GM18526 (cell line): ENCODE data around the gene STARD10.

Experiments used
- POLR2A ChIP-seq: IDR thresholded peaks from 3 replicates; pipeline ENCODE4 v1.6.1; 2011; ENCODE audit not compliant: insufficient read length; ENCODE audit errors: extremely low read depth

The STARD10 gene

DNA sequence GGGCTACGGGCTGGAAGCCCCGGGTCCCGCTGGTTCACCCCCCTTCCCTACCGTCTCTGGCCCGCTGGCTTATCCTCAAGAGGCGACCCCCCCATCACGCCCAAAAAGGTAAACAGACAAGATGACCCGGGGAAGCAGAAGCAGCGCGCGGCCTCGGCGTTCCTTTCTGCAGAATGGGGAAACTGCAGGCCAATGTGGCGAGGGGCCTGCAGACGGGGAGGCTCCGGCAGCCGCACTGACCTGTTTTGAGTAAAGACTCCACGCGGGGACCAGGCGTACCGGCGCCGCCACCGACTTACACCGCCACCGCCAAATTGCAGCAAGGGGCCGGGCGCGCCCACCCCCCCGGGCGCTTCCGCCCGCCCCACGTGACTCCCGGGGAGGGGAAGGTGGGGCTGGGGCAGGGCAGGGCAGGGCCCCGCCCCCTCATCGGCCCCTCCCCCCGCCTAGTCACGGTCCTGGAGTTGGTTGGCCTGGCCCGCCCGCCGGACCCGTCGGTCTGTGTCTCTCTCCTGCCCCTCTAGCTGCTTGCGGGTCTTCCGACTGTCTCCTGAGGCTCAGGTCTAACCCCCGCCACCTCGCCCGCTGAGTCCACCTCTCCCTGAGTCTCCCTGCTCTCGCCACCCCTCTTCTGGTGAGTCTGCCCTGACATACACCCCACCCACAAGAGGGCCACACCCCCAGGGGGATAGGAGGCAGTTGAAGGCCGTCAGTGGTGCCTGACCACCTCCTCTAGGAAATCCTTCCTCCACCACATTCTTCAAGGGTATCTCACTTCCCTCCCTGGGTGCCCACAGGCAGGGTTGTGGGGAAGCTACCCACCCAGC lies 41.5 kb downstream of the STARD10 start, which contains the start of gene ARAP1:
Gene ARAP1 (minus strand): TSS at position 321 of the 827 bp plus-strand sequence. CDS start 25,280 bp downstream, outside the sequence.
- peak; percentile 54 for TF ChIP-seq POLR2A

DNA sequence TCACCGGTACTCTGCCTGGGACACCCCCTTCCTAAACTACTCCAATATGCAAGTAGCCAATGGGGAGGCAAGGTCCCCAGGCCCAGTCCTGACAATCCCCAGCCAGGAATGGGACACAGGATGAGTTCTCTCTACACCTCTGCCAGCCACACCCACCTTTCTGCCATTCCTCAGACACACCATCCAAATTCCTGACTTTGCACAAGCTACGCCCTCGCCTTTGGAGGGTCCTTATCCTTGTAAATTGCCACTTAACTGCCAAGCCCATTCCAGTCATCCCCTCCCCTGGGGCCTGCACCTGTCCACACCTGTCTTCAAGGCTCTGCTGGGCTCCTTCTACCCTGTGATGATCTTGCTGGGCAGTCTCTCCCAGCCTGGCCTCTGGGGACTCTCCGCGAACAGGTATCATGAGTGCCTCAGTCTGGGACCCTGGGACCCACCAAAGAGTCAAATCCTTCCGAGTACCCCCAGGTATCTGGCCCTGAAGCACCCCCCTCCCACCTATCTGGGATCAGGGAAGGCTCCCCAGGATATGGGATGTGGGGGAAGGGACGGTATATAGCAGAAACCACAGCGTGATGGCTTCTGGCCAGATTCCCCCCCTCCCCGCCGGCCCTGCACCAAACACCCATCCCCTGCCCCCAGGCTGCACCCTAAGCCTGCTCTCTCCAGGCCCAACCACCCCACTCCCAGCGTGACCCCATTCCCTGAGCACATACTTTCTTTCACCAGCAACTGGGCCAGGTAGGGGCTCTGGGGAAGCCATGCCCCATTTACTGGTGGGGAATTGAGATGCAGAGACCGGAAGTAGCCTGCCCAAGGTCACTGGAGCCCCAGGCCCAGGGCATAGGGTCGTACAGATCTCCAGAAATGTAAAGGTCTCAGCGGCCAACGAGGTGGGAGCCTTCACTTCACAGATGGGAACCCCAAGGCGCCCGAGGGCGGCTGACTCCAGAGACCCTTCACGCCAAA lies 42.4 kb downstream of the STARD10 start:
- no peak for TF ChIP-seq POLR2A

- TF ChIP-seq POLR2A = no peak
Observed at GRCh38 chr11:72750556-72751115, 43.2 kb downstream of the STARD10 start.

DNA sequence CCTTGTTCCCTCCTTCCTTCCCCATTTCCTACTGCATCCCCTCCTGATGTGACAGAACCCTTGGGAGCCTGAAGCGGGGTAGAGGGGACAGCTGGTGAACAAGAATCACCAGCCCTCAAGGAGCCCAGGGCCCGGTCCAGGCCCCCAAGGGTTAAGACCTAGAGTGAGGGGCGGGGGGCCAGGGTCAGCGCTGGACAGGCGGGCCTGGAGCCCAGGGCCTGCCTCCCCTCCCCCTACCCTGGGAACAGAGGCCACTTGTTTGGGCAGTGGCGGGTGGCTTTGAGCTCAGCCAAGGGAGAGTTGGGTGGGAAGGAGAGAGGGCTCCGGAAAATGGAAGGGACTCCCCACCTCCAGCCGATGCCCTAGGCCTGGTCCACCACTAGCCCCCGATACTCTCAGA lies 43.8 kb downstream of the STARD10 start:
- no peak for TF ChIP-seq POLR2A

DNA sequence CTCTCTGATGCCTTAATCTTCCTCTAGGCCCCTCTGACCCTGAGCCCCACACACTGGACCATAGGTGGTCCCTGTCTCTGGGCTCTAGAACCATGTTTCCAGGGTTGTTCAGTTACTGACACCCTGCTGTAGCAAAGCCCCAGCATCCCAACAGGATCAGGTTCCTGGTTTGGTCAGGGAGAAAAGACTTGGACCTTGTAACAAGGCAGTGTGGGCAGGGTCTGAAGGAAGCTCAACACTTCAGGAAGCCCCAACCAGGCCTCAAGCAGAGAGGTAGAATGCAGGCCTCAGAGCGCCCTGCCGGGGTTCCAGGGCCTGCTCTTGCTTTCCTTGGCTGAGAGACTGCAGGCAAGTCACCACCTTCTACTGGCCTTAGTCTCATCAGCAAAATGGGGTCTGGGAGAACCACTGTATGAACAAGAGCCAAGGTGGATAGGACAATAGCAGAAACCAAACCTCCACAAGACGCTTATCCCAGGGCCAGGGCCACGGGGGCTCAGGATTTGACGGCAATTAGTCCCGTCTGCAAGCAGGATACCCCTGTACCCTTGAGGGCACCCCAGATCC lies 46.5 kb downstream of the STARD10 start:
- TF ChIP-seq POLR2A = no peak

- no peak for TF ChIP-seq POLR2A
Observed at GRCh38 chr11:72746821-72747220, 47.0 kb downstream of the STARD10 start.

- TF ChIP-seq POLR2A = no peak
Observed at GRCh38 chr11:72745925-72746550, 47.8 kb downstream of the STARD10 start.

GRCh38 chr11:72745511-72745910 lies 48.3 kb downstream of the STARD10 start:
- no peak for TF ChIP-seq POLR2A

GRCh38 chr11:72744474-72744873 lies 49.4 kb downstream of the STARD10 start:
- TF ChIP-seq POLR2A = no peak

DNA sequence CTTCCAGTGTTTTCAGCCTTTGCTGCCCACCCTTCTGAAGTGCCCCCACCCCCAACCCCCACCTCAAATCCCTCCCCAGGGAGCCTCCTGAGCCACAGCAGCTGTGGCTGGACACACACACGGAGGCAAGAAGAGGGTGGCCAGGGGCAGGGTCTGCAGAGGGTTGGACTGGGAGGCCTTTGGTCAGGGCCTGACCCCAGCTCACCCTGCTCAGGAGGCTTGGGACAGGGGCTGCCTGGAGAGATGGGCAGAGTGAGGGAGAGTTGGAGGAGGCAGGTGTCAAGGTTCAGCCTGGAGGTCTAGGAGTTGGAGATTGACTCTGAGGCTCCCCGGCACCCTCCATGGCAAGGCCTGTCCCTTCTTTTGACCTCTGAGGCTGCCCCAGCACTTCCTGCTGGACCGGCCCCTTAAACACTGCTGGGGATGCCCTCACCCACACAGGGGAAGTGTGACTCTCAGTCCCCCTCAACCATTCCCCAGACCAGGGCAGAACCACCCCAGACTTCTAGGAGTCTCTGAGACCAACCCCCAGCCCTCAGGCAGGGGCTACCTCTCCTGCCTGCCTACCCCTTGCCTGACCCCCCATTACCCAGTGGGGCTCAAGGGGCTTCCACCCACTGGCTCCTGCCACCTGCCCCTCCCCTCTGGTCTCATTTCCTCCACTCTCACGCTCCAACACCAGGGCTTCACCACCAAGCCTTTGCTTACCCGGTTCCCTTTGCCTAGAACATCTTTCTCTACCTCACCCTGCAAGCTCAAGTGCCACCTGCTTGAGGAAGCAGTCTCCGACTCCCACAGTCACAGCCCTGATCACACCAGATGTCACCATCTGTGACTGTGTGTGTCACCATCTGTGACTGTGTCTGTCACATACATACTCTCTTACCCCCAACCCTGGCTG lies 50.3 kb downstream of the STARD10 start:
- no peak for TF ChIP-seq POLR2A

GRCh38 chr11:72742513-72743320 lies 51.1 kb downstream of the STARD10 start:
- no peak for TF ChIP-seq POLR2A

DNA sequence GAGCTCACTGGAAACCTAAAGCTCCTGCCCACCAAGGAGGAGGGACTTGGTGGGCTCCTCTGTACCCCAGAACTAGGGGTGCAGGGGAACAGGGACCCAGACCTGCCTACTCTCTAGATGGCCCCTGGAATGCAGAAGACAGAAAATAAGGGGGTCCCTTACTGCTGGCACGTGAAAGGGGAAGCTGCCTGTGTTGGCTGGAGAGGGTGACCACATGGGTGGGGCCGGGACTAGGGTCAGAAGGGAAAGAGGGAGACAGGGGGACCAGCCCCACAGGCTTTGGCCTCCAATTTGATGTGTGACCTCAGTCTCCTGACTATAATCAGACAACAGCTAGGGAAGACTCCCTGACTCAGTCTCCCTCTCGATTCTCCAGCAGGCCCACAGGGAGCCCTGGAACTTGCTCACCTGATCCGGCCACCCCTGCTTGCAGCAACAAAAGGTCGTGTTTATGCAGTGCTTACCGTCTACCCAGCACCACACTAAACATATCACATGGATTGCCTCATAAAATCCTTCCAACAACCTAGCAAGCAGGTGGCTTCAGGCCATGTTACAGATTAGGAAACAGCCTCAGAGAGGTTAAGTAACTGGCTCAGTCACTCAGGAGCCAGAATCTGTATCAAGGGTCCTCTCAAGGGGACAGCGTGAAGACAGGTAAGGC lies 51.9 kb downstream of the STARD10 start:
- no peak for TF ChIP-seq POLR2A

GRCh38 chr11:72741429-72741833 lies 52.4 kb downstream of the STARD10 start:
- TF ChIP-seq POLR2A = no peak
